GM23248 (cell line): ENCODE measurements around the gene DENND1A.

Experiments used
- EZH2 ChIP-seq: fragments of 200-600 bp; sonication (generic); IDR thresholded peaks from 2 replicates; pipeline ENCODE4 v1.6.1; 2018; ENCODE audit warnings: antibody characterized with exemption, mild to moderate bottlenecking; ENCODE audit not compliant: insufficient read depth, poor library complexity, severe bottlenecking
- EZH2phosphoT487 ChIP-seq: fragments of 200-600 bp; sonication (generic); IDR thresholded peaks from 2 replicates; pipeline ENCODE4 v1.6.1; 2018; ENCODE audit warnings: antibody characterized with exemption, moderate library complexity, mild to moderate bottlenecking, low read depth; ENCODE audit not compliant: insufficient read depth

GRCh38 chr9:123776708-123777537, 153.0 kb downstream of the DENND1A start:
- TF ChIP-seq EZH2 (no peak), EZH2phosphoT487 (no peak)
